Fibroblast of lung (primary cell): ENCODE data around the gene GPR132. TPM values are rescaled to one million over a fixed set of nuclear protein-coding genes. Genes with fewer than 3 reads are reported as not detected.

Experiments
- DNase-seq, 2 donors: peaks; one replicate each; pipeline versions ENCODE4 v3.0.0 to v3.0.0-alpha.2; 2010; ENCODE audit warnings: low read depth in 2 of 2
- H2AFZ ChIP-seq: 2 replicates; pipeline ENCODE4 v1.5.1; 2012; ENCODE audit warnings: low read length, control low read depth, inconsistent platforms
- H3K27ac ChIP-seq: 2 replicates; pipeline ENCODE4 v1.5.1; 2011; ENCODE audit warnings: low read length, control low read depth; ENCODE audit not compliant: insufficient read depth
- H3K27me3 ChIP-seq: 2 replicates; pipeline ENCODE4 v1.5.1; 2011; ENCODE audit warnings: mild to moderate bottlenecking, low read length; ENCODE audit not compliant: control insufficient read depth, insufficient read depth
- H3K36me3 ChIP-seq: 2 replicates; pipeline ENCODE4 v1.5.1; 2011; ENCODE audit warnings: low read length; ENCODE audit not compliant: control insufficient read depth, insufficient read depth
- H3K4me1 ChIP-seq: 2 replicates; pipeline ENCODE4 v1.5.1; 2011; ENCODE audit warnings: low read length; ENCODE audit not compliant: control insufficient read depth, insufficient read depth; ENCODE audit errors: extremely low read depth
- H3K4me2 ChIP-seq: 2 replicates; pipeline ENCODE4 v1.5.1; 2011; ENCODE audit warnings: low read length, control low read depth; ENCODE audit not compliant: insufficient read depth; ENCODE audit errors: extremely low read depth
- H3K4me3 ChIP-seq, 4 experiments: fragments of 200-600 bp in 1 of 4; sonication (generic) in 1 of 4; replicated peaks in 1 of 4; 2 replicates each; pipeline ENCODE4 v1.5.1; 2011 to 2016; ENCODE audit warnings: low read length in 4 of 4, low read depth in 3 of 4, mild to moderate bottlenecking in 3 of 4, control low read depth in 2 of 4, inconsistent platforms in 1 of 4, mixed read lengths in 1 of 4; ENCODE audit not compliant: insufficient read depth in 1 of 4; ENCODE audit errors: control extremely low read depth in 1 of 4
- H3K79me2 ChIP-seq: 2 replicates; pipeline ENCODE4 v1.5.1; 2012; ENCODE audit warnings: mild to moderate bottlenecking, low read length, inconsistent platforms; ENCODE audit not compliant: control insufficient read depth, insufficient read depth
- H3K9ac ChIP-seq: 2 replicates; pipeline ENCODE4 v1.5.1; 2011; ENCODE audit warnings: mild to moderate bottlenecking, low read length, control low read depth; ENCODE audit not compliant: insufficient read depth
- H3K9me3 ChIP-seq: 2 replicates; pipeline ENCODE4 v1.5.1; 2012; ENCODE audit warnings: low read depth, low read length; ENCODE audit not compliant: control insufficient read depth, insufficient read depth
- H4K20me1 ChIP-seq: 2 replicates; pipeline ENCODE4 v1.5.1; 2011; ENCODE audit warnings: low read length; ENCODE audit not compliant: control insufficient read depth, insufficient read depth; ENCODE audit errors: extremely low read depth
- CTCF ChIP-seq, 2 donors: IDR thresholded peaks in 1 of 2; conservative IDR thresholded peaks in 1 of 2; 1 replicate in 1 of 2; 2 replicates in 1 of 2; pipeline ENCODE4 v1.5.1; 2011 to 2012; ENCODE audit warnings: low read length in 2 of 2, control low read depth in 1 of 2, inconsistent platforms in 1 of 2, low read depth in 1 of 2, mild to moderate bottlenecking in 1 of 2
- EZH2 ChIP-seq: IDR thresholded peaks from 2 replicates; pipeline ENCODE4 v1.5.1; 2012; ENCODE audit warnings: low read length, control low read depth, mild to moderate bottlenecking; ENCODE audit errors: missing control alignments
- polyA plus RNA-seq, 2 donors: library from polyadenylated mRNA; depleted of rRNA in 1 of 2; stranded (reverse) in 1 of 2; unstranded in 1 of 2; fragments of >200 nt; gene quantifications; 2 replicates each; pipeline ENCODE4 v1.2.1, GENCODE V29; 2011 to 2012; ENCODE audit warnings: missing spikeins in 1 of 2
- total RNA-seq: library from RNA; depleted of rRNA; stranded (reverse); fragments of >200 nt; gene quantifications from 2 replicates; pipeline ENCODE4 v1.2.1, GENCODE V29; 2014

The GPR132 gene
- total and polyA plus RNA-seq, 2 donors (not counting 1 experiment from before 2014, with no cell fraction given) = 0.17 TPM; not detected in 1

DNA sequence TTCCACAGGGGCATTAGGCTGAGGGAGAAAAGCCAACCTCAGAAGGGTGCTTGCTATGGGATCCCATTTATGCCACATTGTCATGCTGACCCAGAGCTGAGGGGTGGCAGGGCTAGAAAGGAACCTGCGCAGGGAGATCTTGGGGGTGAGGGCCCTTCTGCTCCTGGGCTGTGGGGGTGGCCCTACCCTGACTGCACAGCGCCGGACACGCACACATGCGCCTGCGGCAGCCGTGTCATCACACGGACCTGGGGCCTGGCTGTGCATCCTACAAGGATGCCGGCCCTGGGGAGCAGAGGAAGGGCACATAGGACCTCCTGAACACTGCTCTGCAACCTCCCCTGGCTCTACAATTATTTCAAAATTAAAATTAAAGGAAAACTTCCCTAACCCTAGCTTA lies 51.2 kb downstream of the GPR132 start:
- H3K4me2 ChIP-seq = peak overlapping the region; percentile 54
- peaks cover 94% of the 10 kb centered on the region for H3K79me2 ChIP-seq
- no peaks in the 10 kb centered on the region for H4K20me1 ChIP-seq
- no peak overlapping the region for H3K27ac ChIP-seq
- no peak for DNase-seq
- H3K36me3 ChIP-seq = peaks cover 14% of the 10 kb centered on the region
- no peaks in the 10 kb centered on the region for H3K27me3 ChIP-seq
- no peak for TF ChIP-seq EZH2
- TF ChIP-seq CTCF (conservative IDR thresholded peaks at IDR 0.05 in 1 of 2, IDR thresholded peaks at IDR 0.05 in 1 of 2; ENCODE audit: low read depth in 1 of 2, low read length in 2 of 2) = no peak
- H3K4me1 ChIP-seq = peaks cover 1% of the 10 kb centered on the region
- H2AFZ ChIP-seq = no peak overlapping the region
- no peak overlapping the region for H3K9ac ChIP-seq
- H3K4me3 ChIP-seq = no peak overlapping the region
- H3K9me3 ChIP-seq = no peaks in the 10 kb centered on the region

GRCh38 chr14:105013150-105013785 lies 52.0 kb downstream of the GPR132 start:
- DNase-seq = no peak
- no peaks in the 10 kb centered on the region for H3K9me3 ChIP-seq
- no peaks in the 10 kb centered on the region for H3K4me1 ChIP-seq
- no peak overlapping the region for H2AFZ ChIP-seq
- no peaks in the 10 kb centered on the region for H4K20me1 ChIP-seq
- no peak overlapping the region for H3K27ac ChIP-seq
- peak overlapping the region; percentile 21 for H3K4me2 ChIP-seq
- TF ChIP-seq CTCF (conservative IDR thresholded peaks at IDR 0.05 in 1 of 2, IDR thresholded peaks at IDR 0.05 in 1 of 2; ENCODE audit: low read depth in 1 of 2, low read length in 2 of 2) (peak in 1 of 2 donors; percentile 15), EZH2 (no peak)
- H3K4me3 ChIP-seq = no peak overlapping the region
- H3K79me2 ChIP-seq = peaks cover 87% of the 10 kb centered on the region
- H3K36me3 ChIP-seq = peaks cover 13% of the 10 kb centered on the region
- H3K9ac ChIP-seq = no peak overlapping the region
- H3K27me3 ChIP-seq = no peaks in the 10 kb centered on the region

DNA sequence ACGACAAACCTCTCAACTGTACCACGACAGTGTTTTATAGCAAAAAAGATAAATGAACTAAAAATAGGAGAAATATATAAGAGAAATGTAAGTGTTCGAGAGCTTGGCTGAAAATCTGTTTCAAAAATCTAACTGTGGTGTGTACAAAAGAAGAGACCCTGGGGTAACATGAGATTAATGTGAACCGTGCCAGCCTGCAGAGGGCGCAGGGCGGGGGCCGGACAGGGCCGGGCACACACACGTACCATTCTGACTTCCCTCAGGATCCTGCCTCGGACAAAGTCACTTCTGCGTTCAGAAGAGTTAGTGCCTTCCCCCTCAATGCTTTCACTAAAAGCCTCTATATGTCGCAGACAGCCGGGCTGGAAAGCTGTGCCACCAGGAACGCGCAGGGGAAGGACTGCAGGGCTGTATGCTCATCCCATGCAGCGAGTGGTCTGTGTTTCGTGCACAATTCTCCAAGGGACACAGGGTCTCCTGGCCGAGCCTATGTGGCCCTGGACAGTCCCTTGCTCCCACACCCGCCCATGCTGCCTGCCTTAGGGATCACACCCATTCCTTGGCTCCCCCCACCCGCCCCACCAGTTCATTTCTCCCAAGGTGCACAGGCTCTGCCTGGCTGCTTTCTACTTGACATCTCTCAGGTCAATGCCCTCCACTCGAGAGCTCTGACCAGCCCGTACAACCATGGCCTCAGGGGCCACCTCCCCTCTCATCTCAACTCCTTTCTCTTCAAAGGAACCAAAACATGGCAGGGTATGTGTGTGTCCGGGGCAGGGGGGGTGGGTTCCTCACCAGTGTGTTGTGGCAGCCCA lies 52.9 kb downstream of the GPR132 start:
- no peak overlapping the region for H3K4me3 ChIP-seq
- H4K20me1 ChIP-seq = no peaks in the 10 kb centered on the region
- no peak overlapping the region for H3K9ac ChIP-seq
- H3K4me2 ChIP-seq = no peak overlapping the region
- no peaks in the 10 kb centered on the region for H3K27me3 ChIP-seq
- no peak for DNase-seq
- H3K27ac ChIP-seq = no peak overlapping the region
- TF ChIP-seq CTCF (conservative IDR thresholded peaks at IDR 0.05 in 1 of 2, IDR thresholded peaks at IDR 0.05 in 1 of 2; ENCODE audit: low read depth in 1 of 2, low read length in 2 of 2) (peak; percentile 2 to 6), EZH2 (no peak)
- peaks cover 15% of the 10 kb centered on the region for H3K36me3 ChIP-seq
- H3K4me1 ChIP-seq = no peaks in the 10 kb centered on the region
- H3K9me3 ChIP-seq = no peaks in the 10 kb centered on the region
- no peak overlapping the region for H2AFZ ChIP-seq
- H3K79me2 ChIP-seq = peaks cover 80% of the 10 kb centered on the region
